GM08714 (cell line): ENCODE data around the gene SLC8B1.

Source experiments
- H3K4me3 ChIP-seq: fragments of 200-500 bp; sonication (Bioruptor generic); 2 replicates; pipeline ENCODE4 v1.5.1; 2014; ENCODE audit warnings: mild to moderate bottlenecking, low read length, inconsistent platforms
- ZNF274 ChIP-seq: IDR thresholded peaks from 2 replicates; pipeline ENCODE4 v1.6.1; 2012; ENCODE audit warnings: mild to moderate bottlenecking, low read depth, low read length

Gene SLC8B1

DNA sequence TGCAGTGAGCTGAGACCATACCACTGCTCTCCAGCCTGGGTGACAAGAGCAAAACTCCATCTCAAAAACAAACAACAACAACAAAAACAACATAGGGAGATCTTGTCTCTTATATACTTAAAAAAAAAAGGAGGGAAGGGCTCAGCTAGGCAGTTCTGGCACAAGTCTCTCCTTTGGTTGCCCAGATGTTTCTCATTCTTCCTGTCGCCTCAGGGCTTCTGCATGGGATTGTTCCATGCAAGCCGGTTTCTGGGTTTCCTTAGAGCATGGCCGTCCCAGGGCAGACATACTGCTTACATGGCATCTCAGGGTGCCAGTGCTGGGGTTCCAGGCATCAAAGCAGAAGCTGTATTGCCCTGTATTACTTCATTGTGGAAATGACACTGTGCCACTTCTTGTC is 5.2 kb upstream of the SLC8B1 start:
- TF ChIP-seq ZNF274, result no peak
- no peak overlapping the region for H3K4me3 ChIP-seq

DNA sequence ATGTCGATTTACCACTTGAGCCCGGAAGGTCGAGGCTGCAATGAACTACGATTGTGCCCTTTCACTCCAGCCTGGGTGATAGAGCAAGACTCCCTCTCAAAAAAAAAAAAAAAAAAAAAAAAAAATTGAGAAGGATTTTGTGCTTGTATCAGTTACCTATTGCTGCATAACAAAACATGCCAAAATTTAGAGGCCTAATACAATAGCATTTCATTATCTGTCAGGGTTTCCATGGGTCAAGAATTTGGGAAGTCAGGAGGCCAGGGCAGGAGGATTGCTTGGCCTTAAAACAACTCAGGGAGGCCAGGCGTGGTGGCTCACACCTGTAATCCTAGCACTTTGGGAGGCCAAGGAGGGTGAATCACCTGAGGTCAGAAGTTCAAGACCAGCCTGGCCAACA is 4.6 kb upstream of the SLC8B1 start:
- H3K4me3 ChIP-seq, result no peak overlapping the region
- no peak for TF ChIP-seq ZNF274

GRCh38 chr12:113333877-113334785 is 778 bp downstream of the SLC8B1 start:
- no peak for TF ChIP-seq ZNF274
- peak overlapping the region; percentile 88 for H3K4me3 ChIP-seq

GRCh38 chr12:113333418-113333750 is 1.5 kb downstream of the SLC8B1 start:
- no peak for TF ChIP-seq ZNF274
- no peak overlapping the region for H3K4me3 ChIP-seq

DNA sequence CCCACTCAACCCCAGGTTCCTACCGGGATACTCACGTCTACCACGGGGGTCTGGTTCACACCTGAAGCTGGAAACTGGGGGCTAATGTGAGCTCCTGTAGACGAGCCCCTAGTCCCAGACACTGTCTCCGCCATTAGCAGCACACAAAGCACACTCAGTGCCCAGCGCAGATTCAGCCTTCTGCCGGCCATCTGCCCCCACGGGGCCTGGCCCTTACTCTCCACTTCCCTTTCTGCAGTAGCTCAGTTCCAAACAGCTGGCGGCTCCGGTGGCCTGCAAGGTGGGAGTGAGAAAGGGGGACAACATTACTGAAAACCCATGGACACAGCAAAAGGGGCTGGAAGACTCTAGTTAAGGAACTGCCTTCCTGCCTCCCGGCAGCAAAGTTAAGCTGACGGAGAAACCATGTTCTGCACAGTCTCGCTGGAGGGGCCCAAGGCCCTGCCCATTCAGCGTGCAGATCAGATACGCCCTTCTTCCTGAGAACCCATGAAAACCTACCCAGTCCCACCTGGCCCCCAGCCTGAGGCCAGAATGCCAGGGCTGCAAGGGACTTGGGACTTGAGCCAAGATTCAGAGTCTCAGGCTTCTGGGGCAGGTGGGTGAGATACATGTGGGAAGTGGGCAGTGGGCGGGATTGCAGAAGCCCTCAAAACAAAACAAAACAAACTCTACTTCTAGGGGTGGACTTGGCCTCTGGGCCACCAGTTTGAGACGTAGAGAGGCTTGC is 2.1 kb downstream of the SLC8B1 start:
- H3K4me3 ChIP-seq, result no peak overlapping the region
- no peak for TF ChIP-seq ZNF274

DNA sequence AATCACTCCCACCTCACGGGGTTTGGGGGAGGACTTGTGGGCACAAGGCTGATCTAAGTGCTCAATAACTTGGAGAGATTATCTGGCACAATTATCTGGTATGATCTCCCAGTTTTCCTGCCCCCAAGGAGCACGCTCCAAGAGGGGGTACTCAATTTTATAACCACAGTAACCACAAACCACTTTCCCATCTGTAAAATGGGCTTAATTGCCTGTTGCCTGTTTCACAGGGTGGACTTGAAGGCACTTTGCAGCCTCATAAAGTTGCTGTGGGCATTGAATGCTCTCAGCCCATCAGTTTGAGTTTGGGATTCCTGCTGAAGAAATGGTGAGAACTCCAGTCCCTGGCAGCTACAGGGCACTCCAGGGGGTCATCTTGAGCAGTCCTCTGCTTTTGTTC is 4.4 kb downstream of the SLC8B1 start:
- H3K4me3 ChIP-seq, result no peak overlapping the region

DNA sequence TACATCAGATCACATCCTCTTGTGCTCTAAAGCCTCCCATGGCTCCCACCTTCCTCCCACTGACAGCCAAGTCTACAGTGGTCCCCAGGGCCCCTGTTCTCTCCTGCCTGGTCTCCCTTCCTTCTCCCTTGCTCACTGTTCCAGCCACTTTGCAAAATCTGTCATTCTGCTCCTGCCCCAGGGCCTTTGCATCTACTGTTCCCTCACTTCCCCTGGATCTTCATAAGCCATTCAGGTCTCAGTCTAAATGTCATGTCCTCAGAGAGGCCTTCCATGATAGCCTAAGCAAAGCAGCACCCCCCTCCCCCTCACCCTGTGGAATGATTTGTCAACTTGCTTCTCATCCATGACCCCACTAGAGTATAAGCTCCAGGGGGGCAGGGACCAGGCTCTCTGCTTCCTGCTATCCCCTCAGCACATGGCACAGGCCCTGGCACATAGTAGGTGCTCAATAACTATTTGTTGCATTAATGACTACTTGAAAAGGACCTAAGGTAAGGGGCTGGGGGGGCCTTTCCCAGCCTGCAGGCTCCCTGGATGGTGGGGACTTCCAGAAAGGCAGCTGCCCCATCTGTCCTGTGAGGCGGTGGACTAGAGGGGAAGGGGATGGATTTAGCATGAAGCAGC is 5.0 kb downstream of the SLC8B1 start:
- H3K4me3 ChIP-seq, result no peak overlapping the region
- no peak for TF ChIP-seq ZNF274

More for the DNA sequence above, 4.4 kb downstream of the SLC8B1 start:
- no peak for TF ChIP-seq ZNF274

- no peak overlapping the region for H3K4me3 ChIP-seq
- TF ChIP-seq ZNF274, result no peak
Observed at GRCh38 chr12:113329022-113329790, 5.7 kb downstream of the SLC8B1 start.

- TF ChIP-seq ZNF274, result no peak
- no peak overlapping the region for H3K4me3 ChIP-seq
Observed at GRCh38 chr12:113328368-113328889, 6.5 kb downstream of the SLC8B1 start.

DNA sequence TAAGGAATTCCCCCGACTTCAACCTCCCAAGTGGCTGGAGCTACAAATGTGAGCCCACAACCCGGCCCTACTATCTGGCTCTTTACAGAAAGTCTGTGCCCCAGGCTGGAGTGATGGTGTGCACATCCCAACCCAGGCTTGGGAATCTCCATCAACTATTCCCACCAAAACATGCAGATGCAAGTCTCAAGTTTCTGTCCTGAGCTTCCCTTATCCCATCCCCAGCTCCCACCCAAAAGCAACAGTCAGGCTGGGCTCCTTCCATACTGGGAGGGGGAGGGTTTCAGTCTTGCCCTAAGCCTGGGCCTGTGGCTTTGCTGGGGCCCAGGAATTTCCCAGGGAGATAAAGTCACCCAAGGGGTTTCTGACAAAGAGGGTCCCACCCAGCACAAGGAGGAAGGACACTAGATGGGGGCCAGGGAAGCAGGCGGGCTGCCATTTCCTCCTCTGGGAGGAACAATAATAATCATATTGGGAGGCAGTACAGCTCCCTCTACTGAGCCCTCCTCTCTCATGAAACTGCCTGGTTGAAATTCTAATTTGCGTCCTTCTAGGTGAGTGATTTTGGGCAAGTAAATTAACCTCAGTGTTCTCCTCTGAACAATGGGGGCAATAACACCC is 8.0 kb downstream of the SLC8B1 start:
- H3K4me3 ChIP-seq, result no peak overlapping the region
- TF ChIP-seq ZNF274, result no peak

DNA sequence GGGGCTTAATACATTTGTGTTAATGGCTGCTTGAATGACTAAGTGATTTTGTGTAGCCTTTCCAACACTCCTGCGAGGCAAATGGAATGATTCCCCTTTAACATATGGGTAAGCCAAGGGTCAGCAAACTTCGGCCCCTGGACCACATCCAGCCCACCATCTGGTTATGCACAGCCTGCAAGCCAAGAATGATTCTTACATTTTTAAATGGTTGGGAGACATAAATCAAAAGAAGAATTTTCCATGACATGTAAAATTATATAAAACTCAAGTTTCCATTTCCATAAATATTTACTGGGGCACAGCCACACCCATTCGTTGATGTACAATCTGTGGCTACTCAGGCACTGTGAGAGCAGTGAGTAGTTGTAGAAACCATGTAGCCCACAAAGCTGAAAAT is 9.0 kb downstream of the SLC8B1 start:
- TF ChIP-seq ZNF274, result no peak
- no peak overlapping the region for H3K4me3 ChIP-seq

GRCh38 chr12:113322343-113322742 is 12.6 kb downstream of the SLC8B1 start:
- no peak overlapping the region for H3K4me3 ChIP-seq
- TF ChIP-seq ZNF274, result no peak

- TF ChIP-seq ZNF274, result no peak
- H3K4me3 ChIP-seq, result no peak overlapping the region
Observed at GRCh38 chr12:113320401-113320800, 14.5 kb downstream of the SLC8B1 start.

GRCh38 chr12:113318900-113319628 is 15.8 kb downstream of the SLC8B1 start:
- no peak overlapping the region for H3K4me3 ChIP-seq
- no peak for TF ChIP-seq ZNF274
